Stimulated activated CD4-positive, alpha-beta T cell treated with anti-CD3 and anti-CD28 coated beads, TNF-alpha, amount 100 ng/mL, for 1 hour (primary cell): ENCODE results near the gene ARHGEF39.

ENCODE experiments used
- DNase-seq, 3 donors: peaks; one replicate each; pipeline ENCODE4 v3.0.0-alpha.2; 2020; ENCODE audit warnings: low read depth in 3 of 3, low spot score in 1 of 3

ARHGEF39 gene, protein sequence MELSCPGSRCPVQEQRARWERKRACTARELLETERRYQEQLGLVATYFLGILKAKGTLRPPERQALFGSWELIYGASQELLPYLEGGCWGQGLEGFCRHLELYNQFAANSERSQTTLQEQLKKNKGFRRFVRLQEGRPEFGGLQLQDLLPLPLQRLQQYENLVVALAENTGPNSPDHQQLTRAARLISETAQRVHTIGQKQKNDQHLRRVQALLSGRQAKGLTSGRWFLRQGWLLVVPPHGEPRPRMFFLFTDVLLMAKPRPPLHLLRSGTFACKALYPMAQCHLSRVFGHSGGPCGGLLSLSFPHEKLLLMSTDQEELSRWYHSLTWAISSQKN

DNA sequence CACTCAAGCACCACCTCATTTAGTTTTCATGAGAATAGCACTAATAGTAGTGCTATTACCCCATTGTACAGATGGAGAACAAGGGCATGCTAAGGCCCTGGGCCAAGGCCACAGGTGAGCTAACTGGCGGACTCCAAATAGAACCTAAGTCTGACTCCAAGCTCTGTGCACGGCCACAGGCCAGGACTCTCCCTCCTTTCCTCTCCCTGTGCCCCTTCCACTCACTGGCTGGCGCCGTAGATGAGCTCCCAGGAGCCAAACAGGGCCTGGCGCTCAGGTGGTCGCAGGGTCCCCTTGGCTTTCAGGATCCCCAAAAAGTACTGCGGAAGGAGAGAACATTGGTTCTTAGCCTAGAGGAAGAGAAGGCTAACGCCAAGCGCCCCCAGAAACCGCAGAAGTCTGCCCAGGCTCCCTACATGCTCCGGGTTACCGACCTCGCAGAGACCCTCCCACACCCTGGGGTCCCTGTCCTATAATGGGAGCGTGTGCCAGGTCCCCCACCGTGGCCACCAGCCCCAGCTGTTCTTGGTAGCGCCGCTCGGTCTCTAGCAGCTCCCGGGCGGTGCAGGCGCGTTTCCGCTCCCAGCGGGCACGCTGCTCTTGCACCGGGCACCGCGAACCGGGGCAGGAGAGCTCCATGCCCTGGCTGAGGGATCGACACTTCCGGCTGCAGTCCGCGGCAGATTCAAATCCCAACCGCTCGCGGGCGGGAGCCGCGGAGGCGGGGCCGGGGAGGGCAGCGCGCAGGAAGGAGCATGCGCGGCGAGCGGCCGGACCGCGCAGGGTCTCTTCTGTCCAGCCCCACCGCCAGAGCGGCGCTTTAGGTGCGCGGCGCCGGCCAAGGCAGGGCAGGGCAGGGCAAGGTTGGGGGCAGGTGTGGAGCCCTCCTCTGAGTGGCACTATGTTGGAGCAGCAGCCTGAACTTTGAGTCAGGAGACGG is at the start of gene ARHGEF39:
Gene ARHGEF39, minus strand, starts transcription at position 665 of the 940 bp plus-strand sequence. Its CDS starts 26 bp downstream, at position 639.
- DNase-seq = peak in 1 of 3 donors; percentile 51

DNA sequence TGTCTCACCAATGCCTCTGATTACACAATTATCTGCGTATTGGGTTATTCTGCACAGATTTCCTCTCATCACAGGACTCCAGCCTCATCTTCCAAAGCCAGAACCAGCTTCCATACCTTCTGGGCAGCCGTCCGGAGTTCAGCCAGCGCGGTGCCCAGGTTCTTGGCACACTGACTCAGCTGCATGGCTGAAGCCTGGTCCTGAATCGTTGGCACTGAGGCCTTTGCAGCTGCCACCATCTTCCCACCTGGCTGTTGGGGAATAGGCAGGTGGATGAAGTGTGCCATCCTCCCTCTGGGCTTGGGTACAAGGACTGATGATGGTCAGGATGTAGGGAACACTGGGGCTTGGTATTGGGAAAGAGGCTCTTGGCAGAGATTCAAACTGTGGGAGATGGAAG is 49.1 kb upstream of the ARHGEF39 start:
- no peak for DNase-seq

DNA sequence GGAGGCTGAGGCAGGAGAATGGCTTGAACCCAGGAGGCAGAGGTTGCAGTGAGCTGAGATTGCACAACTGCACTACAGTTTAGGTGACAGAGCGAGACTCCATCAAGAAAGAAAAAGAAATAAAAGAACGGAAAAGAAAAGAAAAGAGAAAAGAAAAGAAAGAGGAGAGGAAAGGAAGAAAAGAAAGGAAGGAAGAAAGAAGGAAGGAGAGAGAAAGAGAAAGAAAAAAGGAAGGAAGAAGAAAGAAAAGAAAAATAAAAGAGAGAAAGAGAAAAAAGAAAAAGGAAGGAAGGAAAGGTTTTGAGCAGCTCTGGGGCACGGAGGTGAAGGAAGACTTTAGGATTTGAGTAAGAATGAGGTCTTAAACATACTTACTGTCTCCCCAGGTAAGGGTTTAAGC is 48.6 kb upstream of the ARHGEF39 start:
- no peak for DNase-seq

DNA sequence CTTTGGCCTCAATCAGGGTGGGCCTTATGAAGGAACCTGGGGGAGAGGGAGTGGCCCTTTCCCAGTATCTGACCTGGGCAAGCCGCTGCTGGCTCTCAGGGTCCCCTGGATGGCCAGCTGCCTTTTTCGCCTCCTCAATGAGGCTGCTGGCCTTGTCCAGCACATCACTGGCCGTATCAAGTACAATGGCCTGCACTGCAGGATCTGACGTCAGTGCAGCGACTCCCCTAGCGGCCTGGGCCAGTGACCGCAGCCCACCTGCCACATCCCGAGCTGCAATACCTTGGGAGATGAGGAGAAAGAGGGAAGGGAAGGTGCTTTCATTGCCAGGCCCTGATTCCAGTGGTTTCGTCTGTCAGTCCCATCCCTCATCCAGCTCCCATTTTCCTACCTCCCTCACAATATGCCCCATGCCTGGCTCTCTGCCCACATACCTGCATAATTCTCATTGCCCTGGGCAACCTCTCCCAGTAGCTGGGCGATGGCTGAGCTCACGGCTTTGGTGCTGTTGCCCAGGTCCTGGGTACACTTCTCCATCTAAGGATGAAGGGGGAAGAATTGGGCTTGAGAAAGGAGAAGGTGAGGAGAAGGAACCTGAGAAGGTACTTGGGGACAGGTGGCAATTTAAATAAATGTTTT is 47.9 kb upstream of the ARHGEF39 start:
- DNase-seq = no peak

DNA sequence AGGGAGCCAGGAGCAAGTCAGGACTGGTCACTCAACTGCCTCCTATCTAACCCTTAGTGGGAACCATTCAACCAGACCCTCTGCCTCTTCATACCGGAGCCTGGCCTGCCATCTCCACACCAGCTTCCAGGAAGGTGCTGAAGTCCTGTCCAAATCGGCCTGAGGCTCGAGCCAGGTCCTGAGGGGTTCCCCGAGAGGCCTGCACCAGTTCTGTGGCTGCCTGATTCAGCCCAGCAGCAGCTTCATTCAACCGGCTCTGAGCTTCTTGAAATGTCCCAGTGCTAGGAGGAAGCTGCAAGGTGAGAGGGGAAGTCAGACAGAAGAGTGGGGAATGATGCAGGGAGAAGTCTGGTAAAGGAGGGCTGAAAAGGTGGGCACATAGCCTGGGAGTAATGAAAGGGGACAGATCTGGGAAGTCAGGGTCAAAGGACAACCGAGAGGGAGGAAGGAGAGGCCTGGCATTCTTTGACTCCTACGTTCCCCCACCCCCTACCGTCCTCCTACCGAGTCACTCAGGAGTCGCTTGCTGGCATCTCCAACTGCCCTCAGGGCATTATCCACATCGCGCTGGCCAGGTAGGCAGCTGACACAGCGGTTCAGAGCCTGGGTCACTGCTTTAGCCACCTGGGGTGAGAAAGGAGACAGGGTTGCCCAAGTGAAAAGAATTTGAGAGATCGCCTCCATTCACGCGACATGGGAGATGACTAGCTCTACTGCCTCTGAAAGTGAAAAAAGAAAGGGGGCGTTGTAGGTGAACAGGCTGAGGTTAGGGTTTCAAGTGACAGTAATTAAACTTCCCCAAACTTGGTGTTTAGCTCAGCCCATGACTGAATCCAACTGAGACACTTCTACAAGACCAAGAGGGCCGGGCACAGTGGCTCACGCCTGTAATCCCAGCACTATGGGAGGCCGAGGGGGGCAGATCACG is 46.8 kb upstream of the ARHGEF39 start:
- DNase-seq = no peak

DNA sequence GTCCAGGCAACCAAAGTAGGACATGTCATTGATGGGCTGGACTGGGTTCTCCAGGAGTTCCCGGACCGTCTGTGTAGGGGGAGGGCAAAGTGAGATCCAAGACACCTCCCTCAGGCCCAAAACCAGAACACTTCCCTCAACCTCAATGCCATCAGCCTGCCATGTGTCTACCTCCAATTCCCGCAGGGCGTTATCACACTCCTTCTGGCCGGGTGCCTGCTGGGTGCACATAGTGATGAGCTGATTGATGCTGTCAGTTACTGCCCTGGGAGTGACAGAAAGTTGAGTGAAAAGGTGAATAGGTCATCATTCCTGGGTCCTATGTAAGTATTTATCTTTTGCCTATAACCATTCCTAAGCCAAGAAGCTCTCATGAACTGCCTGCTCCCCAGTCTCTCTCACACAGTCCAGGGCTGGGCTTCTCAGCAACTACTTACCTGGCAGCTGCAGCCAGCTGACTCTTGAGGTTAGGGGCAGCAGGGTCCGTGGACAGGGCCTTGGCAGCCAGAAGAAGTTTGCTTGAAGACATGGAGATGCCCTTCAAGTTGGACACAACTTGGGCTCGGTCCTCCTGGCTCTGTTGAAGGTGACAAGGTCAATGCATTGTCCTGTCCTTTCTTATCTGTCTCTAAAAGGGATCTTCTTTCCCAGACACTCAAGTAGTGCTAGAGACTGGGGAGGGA is 46.0 kb upstream of the ARHGEF39 start:
- no peak for DNase-seq

DNA sequence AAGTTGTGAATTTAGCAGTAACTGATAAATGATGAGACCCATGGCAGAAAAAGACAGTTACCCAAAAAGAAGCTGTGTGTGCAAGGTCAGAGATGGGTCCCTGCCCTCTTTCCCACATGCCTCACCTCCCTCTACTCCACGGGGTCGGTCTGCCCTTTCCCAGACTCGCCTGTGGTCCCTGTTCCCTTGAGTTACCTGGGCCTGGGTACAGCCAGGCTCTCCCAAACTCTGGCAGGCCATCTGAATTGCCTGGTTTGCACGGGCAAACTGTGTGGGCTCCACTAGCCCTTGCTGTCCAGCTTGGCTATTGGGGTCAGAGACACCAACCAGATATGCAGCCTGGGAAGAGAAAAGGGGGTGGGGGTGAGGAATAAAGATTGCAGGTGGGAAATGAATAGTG is 43.2 kb upstream of the ARHGEF39 start:
- DNase-seq = no peak

DNA sequence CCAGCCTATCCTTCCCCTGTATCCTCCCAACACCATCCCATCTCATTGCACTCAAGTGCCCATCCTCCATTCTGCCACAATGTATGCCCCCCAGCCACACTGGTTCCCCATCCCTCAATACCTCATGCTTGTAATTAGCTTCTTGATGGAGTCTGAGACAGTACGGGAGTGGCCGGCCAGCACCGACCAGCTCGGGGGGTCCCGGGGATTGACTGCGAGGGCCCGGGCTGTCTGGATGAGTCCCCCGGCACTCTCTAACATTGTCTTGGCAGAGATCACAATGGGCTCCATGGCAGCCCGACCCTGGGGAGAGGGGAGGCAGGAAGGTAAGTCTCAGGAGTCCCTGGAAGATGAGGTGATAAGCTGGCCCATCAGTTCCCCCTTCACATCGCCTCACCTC is 42.0 kb upstream of the ARHGEF39 start:
- DNase-seq = no peak

DNA sequence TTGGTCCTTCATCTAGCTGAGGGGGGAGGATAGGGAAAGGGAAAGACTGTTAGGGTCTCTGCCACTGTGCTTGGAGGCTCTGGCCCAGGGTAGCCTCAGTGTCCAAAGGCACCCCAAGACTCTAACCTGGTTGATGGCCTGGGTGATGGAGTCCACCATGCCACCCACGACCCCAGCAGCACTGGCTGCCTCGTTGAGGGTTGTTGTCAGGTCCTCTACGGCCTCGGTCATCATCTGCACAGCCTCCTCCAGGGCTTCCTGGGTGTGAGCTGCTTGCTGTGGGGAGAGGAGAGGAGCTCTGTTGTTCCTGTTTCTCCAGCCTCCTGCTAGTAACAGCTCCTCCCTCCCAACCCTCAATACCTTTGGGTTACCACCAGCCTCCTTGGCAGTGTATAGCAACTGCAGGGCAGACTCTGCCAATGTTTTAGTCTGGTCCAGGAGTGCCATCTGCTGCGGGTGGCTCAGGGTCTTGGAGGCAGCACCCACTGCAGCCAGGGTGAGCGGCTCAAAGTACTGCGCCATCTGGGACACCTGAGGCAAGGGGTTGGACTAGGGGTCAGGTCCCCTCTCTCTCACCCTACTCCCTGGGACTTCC is 40.9 kb upstream of the ARHGEF39 start:
- DNase-seq = no peak

DNA sequence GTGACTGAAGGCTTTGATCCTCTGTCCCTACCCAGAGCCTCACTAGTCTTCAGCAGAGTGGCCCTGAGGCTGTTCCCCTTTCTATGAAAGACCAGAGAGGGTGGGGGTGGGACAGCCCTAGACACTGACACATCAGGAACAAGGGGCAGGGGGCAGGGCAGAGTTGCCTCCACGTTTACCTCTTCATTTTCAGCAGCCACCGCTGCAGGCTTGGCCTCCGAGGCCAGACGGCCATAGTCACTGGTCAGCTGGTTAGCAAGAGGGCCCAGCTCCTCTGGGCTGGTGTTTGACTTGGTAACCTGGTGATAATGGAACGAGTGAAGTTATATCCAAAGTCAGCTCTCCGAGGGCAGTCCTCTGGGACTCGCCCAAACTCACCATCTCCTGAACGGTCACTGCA is 40.4 kb upstream of the ARHGEF39 start:
- no peak for DNase-seq

DNA sequence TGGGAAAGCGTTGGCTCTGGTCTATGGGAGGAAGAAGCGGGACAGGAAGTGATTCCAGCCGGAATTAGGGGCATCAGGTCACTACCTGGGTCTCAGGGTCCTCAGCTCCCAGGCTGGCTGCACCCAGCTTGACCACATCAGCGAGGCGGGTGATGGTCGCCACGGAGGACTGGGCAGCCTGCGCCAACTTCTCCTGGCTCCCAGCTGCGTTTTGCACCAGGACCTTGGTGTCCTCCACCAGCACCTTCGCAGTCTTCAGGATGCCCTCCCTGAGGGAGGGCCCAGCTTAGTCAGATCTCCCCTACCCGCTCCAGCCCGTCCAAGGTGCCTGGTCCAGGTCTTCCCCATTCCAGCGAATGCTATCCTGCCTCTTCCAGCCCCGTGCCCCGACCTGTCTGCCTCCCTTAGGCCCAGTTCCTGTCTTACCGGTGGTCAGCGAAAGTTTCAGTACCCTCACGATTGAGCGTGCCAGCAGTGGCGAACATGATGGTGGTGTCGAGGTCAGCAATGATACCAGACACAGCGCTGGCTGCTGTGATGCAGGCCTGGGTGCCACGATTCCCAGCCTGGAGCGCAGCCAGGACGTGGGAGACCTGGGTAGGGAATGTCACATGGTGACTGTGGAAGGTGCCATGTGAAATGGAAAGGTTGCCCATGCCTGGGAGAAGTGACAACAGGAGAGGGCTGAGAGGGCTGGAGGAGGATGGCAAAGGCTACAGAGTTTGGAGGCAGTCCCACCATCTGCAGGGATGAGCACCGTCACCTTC is 39.1 kb upstream of the ARHGEF39 start:
- DNase-seq = no peak

DNA sequence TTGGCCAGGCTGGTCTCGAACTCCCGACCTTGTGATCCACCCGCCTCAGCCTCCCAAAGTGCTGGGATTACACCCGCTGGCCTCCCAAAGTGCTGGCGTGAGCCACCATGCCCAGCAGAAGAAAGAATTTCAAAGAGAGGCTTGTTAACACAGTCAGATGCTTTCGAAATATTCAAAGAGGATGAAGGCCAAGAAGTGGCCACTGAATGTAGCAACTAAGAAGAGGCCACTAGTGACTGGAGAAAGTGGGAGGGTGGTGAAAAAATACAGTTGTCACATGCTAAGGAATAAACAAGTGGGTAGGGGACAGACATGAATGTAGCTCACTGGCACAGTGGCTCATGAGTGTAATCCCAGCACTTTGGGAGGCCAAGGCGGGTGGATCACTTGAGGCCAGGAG is 37.7 kb upstream of the ARHGEF39 start:
- no peak for DNase-seq

DNA sequence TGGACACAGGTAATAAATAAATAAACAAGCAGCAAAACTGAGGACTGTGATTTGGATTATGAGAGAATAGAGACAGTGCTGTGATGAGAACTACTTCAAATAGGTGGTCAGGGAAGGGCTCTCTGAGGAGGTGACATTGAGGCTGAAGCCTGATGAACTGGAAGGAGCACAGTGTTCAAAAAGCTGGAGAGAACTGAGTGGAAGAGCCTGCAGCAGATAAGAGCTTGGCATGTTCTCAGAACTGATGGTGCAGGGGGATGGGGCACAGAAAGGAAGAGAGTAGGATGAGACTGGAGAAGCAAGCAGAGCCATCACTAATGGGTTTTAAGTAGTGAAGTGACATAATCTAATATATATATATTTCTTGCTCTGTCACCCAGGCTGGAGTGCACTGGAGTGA is 35.9 kb upstream of the ARHGEF39 start:
- DNase-seq = no peak

DNA sequence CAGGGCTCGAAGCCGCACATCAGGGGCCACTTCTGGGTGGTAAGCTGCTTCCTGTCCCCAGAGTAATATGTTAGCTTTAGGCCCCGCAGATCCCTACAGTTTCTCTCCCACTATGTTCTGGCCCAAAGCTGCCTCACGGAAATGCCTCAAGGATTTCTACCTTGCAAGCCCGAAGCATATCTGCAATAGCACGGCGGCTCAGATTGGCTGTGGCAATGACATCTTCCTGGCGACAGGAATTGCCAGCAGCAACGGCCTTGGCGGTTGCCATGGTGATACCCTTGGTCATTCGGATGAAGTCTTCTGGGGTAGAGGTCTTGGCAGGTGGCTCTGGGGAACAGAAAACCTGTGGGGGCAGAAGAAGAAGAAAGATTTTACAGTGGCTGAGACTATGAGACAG is 35.0 kb upstream of the ARHGEF39 start:
- DNase-seq = no peak

DNA sequence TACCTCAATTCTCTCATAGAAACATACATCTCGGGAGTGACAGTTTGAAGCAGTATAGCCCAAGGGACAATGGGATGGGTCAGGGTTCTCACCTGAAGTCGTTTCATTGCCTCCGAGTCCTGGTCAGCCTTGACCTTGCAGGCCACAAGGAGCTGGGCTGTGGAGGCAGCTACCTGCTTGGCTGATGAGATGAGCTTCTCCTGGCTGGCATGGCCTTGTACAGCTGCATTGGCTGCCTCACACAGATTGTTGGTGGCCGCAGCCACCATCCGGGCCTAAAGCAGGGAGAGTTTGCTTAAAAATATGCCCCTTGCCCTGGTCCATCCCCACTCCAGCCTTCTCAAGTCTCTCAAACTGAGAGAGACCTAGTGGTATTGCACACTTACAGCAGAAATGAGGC is 33.2 kb upstream of the ARHGEF39 start:
- no peak for DNase-seq

DNA sequence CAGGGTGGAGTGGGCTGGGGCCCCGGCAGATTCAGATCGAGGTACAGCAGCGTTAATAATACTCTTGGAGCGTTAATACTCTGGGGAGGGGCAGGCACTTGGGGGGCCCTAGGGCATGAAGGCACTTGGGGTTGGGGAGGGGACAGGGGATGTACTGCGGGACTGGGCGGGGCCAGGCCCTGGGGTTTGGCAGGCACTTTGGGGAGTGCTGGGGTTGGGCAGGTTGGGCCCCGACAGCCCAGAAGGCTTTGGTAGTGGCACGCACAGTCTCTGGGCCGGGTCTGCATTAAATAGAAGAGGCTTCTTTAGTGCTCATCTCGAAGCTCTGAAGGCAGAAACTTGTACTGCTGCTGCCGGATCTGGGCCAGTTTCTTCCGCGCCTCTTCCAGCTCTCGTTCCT is 32.5 kb upstream of the ARHGEF39 start:
- DNase-seq = no peak

DNA sequence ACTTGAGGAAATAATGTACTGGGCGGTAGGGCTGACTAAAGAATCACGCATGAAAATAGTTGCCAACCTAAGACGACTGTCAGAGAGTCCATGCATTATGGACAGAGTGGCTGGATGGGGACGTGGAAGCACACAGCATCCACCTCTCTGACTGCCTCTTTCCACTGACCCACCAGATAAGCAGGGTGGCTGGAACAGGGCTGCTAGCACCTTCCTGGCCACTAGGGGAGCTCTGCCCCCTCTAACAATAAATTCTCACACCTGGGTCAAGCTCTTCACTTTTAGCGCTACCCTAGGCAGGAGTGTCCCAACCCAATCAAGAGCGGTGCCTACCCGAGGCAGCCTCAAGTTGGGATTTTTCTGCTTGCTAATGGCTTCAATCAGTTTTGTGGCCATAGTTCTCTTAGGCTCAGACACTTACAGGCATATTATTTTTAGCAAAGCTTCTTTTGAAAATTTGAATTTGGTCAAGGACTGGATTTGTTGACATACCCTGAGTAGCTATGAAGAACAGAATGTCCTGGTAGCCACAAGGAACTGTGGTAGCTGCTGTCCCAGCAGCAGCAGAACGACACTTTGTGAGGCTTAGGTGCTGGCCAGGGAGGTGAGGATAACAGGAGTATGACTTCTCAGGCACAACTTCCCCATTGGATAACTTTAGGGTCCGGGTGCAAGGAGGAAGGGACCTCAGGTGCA is 31.7 kb upstream of the ARHGEF39 start:
- peak in 2 of 3 donors; percentile 24 to 39 for DNase-seq

DNA sequence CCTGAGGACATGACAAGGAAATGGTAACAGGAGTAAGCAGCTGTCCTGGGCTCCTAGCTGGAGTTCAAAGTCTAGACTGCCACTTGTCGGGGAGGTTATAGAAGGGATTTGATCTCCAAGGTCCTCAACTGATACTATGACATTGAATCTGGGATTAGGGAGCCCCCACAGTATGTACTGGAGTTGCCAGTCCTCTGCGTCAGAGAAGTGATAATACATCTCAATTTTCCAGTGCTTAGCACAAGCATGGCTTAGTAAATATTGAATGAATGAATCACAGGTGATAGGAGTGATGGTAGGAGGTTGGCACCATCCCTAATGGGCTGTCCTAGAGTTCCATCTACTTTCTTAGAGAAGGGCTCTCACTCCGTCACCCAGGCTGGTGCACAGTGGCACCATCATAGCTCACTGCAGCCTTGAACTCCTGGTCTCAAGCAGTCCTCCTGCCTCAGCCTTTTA is 31.0 kb upstream of the ARHGEF39 start:
- DNase-seq = no peak
